PC-9 (cell line): ENCODE data around the gene PHOSPHO1. TPM values are rescaled to one million over a fixed set of nuclear protein-coding genes. Genes with fewer than 3 reads are reported as not detected.

ENCODE experiments used
- BruUV-seq: library from RNA; stranded (reverse); fragments of 400-500 nt; replicated peaks from 2 replicates; lab custom pipeline; 2021; lab: Mats Ljungman, UMichigan
- CTCF ChIA-PET: fragments of 300-600 bp; sonication (Branson Sonifier 250); formaldehyde crosslinking; loops from one replicate; lab custom pipeline; 2022; ENCODE audit warnings: antibody characterized with exemption; lab: Charles Lee
- POLR2A ChIA-PET: fragments of 300-600 bp; sonication (Branson Sonifier 250); formaldehyde crosslinking; loops from one replicate; lab custom pipeline; 2022; ENCODE audit warnings: antibody characterized with exemption; ENCODE audit not compliant: unreplicated experiment; lab: Charles Lee
- DNase-seq, 2 experiments: peaks; one replicate each; pipeline versions ENCODE4 v3.0.0 to v3.0.0-alpha.2; 2015 to 2022; ENCODE audit warnings: mixed read lengths in 1 of 2
- H2AFZ ChIP-seq: fragments of 200-600 bp; sonication (generic); 2 replicates; pipeline ENCODE4 v1.8.1; 2017; ENCODE audit warnings: antibody characterized with exemption
- H3F3A ChIP-seq: fragments of 200-600 bp; sonication (generic); 2 replicates; pipeline ENCODE4 v1.8.1; 2017; ENCODE audit warnings: antibody characterized with exemption, mild to moderate bottlenecking, low read depth; ENCODE audit not compliant: insufficient read depth
- H3K27ac ChIP-seq: fragments of 200-600 bp; sonication (generic); 2 replicates; pipeline ENCODE4 v1.6.1; 2016; ENCODE audit warnings: mixed run types
- H3K27me3 ChIP-seq: fragments of 200-600 bp; sonication (generic); 2 replicates; pipeline ENCODE4 v1.6.1; 2016; ENCODE audit warnings: low read depth, mixed run types; ENCODE audit not compliant: insufficient read depth
- H3K36me3 ChIP-seq: fragments of 200-600 bp; sonication (generic); 2 replicates; pipeline ENCODE4 v1.6.1; 2016; ENCODE audit warnings: low read depth, mixed run types
- H3K4me1 ChIP-seq: fragments of 200-600 bp; sonication (generic); replicated peaks from 2 replicates; pipeline ENCODE4 v1.6.1; 2016; ENCODE audit warnings: mixed run types; ENCODE audit not compliant: insufficient read depth
- H3K4me2 ChIP-seq: fragments of 200-600 bp; sonication (generic); 2 replicates; pipeline ENCODE4 v1.6.1; 2017; ENCODE audit warnings: mixed run types
- H3K4me3 ChIP-seq: fragments of 200-600 bp; sonication (generic); 2 replicates; pipeline ENCODE4 v1.6.1; 2016; ENCODE audit warnings: mixed run types
- H3K79me2 ChIP-seq: fragments of 200-600 bp; sonication (generic); 2 replicates; pipeline ENCODE4 v1.6.1; 2017; ENCODE audit warnings: low read depth, mixed run types
- H3K9me2 ChIP-seq: fragments of 200-600 bp; sonication (generic); 2 replicates; pipeline ENCODE4 v1.8.1; 2017; ENCODE audit warnings: mild to moderate bottlenecking; ENCODE audit not compliant: insufficient read depth
- H3K9me3 ChIP-seq: fragments of 200-600 bp; sonication (generic); 2 replicates; pipeline ENCODE4 v1.8.1; 2016; ENCODE audit warnings: low read depth; ENCODE audit not compliant: insufficient read depth
- H4K20me1 ChIP-seq: fragments of 200-600 bp; sonication (generic); 2 replicates; pipeline ENCODE4 v1.8.1; 2017; ENCODE audit not compliant: insufficient read depth
- CTCF ChIP-seq: fragments of 200-600 bp; sonication (generic); conservative IDR thresholded peaks from 2 replicates; pipeline ENCODE4 v1.6.1; 2017; ENCODE audit warnings: mixed run types, antibody characterized with exemption, mild to moderate bottlenecking, moderate library complexity
- EZH2 ChIP-seq: fragments of 200-600 bp; sonication (generic); IDR thresholded peaks from 2 replicates; pipeline ENCODE4 v1.8.0; 2017; ENCODE audit warnings: antibody characterized with exemption, low read depth
- intact Hi-C: fragments of 100-400 bp; cut with micrococcal nuclease; formaldehyde crosslinking; loops from one replicate; pipeline ENCODE4 v1.10.0; 2022; ENCODE audit not compliant: unreplicated experiment
- total RNA-seq: library from RNA; stranded (reverse); gene quantifications from 2 replicates; pipeline ENCODE4 v1.2.3, GENCODE V29; 2021

Gene PHOSPHO1
- total RNA-seq, 1 experiment from 2014 or later, result not detected

DNA sequence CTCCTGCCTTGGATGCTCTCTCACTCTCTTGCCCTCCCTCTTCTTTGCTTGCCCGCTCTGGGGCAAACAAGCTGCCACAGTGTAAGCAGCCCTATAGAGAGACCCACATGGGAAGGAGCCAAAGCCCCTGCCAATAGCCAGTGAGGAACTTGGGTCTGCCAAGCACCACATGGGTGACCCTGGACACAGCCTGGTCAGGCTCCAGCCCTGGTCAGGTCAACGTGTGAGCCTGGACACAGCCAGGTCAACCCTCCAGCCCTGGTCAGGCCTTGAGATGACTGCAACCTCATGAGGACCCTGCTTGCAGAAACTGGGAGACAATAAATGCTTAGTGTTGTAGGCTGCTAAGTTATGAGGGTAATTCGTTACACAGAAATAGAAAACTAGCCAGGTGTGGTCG lies 14.3 kb upstream of the PHOSPHO1 start:
- ChIA-PET CTCF (no interaction called here), POLR2A (no interaction called here)
- Histone ChIP-seq H3K4me2 (no peak overlapping the region), H3K4me1 (peaks cover 10% of the 10 kb centered on the region), H3K27me3 (no peaks in the 10 kb centered on the region), H3K4me3 (no peak overlapping the region), H4K20me1 (no peaks in the 10 kb centered on the region), H3K36me3 (no peaks in the 10 kb centered on the region), H3F3A (no peaks in the 10 kb centered on the region; the same call in 1 of the 2 replicates), H2AFZ (no peak overlapping the region), H3K27ac (no peak overlapping the region), H3K79me2 (no peaks in the 10 kb centered on the region), H3K9me2 (no peaks in the 10 kb centered on the region), H3K9me3 (no peaks in the 10 kb centered on the region)
- DNase-seq, result no peak
- no TSS peak for BruUV-seq
- intact Hi-C loops, result no loop called here
- no peak for TF ChIP-seq CTCF

DNA sequence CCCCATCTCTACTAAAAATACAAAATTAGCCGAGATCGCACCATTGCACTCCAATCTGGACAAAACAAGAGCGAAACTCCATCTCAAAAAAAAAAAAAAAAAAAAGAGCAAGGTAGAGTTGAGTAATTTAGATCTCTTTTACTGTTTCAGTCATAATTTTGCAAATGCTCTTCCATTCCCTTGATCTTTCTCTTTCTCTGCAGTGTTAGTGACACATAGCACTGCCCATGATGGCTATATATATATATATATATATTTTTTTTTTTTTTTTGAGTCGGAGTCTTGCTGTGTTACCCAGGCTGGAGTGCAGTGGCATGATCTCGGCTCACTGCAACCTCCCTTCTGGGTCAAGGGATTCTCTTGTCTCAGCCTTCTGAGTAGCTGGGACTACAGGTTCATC lies 12.2 kb upstream of the PHOSPHO1 start:
- CTCF ChIA-PET, result interaction anchor here (0.6 kb wide), 1 partner anchor 314 kb away, joined by 3 read pairs; no protein-coding TSS in a partner anchor
- no peaks in the 10 kb centered on the region for H3K27me3 ChIP-seq
- H3K9me3 ChIP-seq, result no peaks in the 10 kb centered on the region
- no peaks in the 10 kb centered on the region for H3K4me1 ChIP-seq
- intact Hi-C loops, result no loop called here
- H3K79me2 ChIP-seq, result no peaks in the 10 kb centered on the region
- TF ChIP-seq CTCF, result no peak
- no peak for TF ChIP-seq EZH2
- BruUV-seq, result no TSS peak
- POLR2A ChIA-PET, result no interaction called here
- H2AFZ ChIP-seq, result no peak overlapping the region
- no peak for DNase-seq
- no peak overlapping the region for H3K27ac ChIP-seq
- H3K4me2 ChIP-seq, result no peak overlapping the region
- no peaks in the 10 kb centered on the region for H3K36me3 ChIP-seq
- H3K9me2 ChIP-seq, result no peaks in the 10 kb centered on the region
- no peaks in the 10 kb centered on the region for H3F3A ChIP-seq
- no peak overlapping the region for H3K4me3 ChIP-seq
- H4K20me1 ChIP-seq, result no peaks in the 10 kb centered on the region

DNA sequence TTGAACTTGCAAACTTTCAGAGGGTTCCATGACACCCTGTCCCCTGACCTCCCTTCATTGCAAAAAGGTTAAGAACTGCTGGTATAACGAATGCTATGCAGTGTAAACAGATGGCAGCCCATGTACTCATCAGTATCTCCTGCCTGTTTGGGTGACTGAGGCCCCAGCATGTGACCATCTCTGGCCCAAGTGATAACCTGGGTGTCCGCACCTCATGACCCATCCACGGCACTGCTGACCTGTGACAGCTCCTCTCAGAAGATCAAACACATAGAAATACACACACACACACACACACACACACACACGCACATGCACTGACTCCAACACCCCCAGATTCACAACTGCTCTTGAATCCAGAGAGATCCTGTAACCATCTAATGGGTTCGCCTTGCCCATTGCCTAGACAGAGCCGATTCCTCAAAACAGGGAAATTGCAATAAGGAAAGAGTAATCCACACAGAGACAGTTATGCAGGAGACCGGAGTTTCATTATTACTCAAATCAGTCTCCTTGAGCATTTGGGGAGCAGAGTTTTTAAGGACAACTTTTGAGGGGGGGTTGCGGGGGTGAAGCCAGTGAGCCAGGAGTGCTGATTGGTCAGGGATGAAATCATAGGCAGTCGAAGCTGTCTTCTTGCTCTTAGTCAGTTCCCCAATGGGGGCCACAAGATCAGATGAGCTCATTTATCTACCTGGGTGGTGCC lies 11.3 kb upstream of the PHOSPHO1 start:
- no peaks in the 10 kb centered on the region for H3K9me2 ChIP-seq
- TF ChIP-seq EZH2, result no peak
- no peak for TF ChIP-seq CTCF
- intact Hi-C loops, result no loop called here
- H3K9me3 ChIP-seq, result no peaks in the 10 kb centered on the region
- H3K79me2 ChIP-seq, result no peaks in the 10 kb centered on the region
- no peaks in the 10 kb centered on the region for H3F3A ChIP-seq
- no peaks in the 10 kb centered on the region for H4K20me1 ChIP-seq
- H2AFZ ChIP-seq, result no peak overlapping the region
- ChIA-PET POLR2A (no interaction called here), CTCF (interaction anchor here (0.6 kb wide), 1 partner anchor 315 kb away, joined by 3 read pairs; no protein-coding TSS in a partner anchor)
- no peaks in the 10 kb centered on the region for H3K4me1 ChIP-seq
- no peak overlapping the region for H3K27ac ChIP-seq
- H3K4me3 ChIP-seq, result no peak overlapping the region
- no peak for DNase-seq
- no peaks in the 10 kb centered on the region for H3K27me3 ChIP-seq
- no peak overlapping the region for H3K4me2 ChIP-seq
- H3K36me3 ChIP-seq, result no peaks in the 10 kb centered on the region
- no TSS peak for BruUV-seq
